Stimulated activated CD4-positive, alpha-beta T cell treated with anti-CD3 and anti-CD28 coated beads, Interleukin-1b, Interleukin-23, amount 100 ng/mL, for 4 hours (primary cell): ENCODE results near the gene STK39.

ENCODE experiments used
- DNase-seq, 2 donors: peaks; one replicate each; pipeline ENCODE4 v3.0.0-alpha.2; 2020; ENCODE audit warnings: low read depth in 2 of 2

STK39 gene

GRCh38 chr2:167957662-167958061 lies 289.7 kb downstream of the STK39 start:
- DNase-seq: no peak

GRCh38 chr2:167955264-167955906 lies 292.0 kb downstream of the STK39 start:
- DNase-seq: no peak

- no peak for DNase-seq
These were observed 292.9 kb downstream of the STK39 start for GRCh38 chr2:167954495-167954894.

GRCh38 chr2:167953776-167954175 lies 293.6 kb downstream of the STK39 start:
- DNase-seq: no peak

GRCh38 chr2:167950571-167950970 lies 296.8 kb downstream of the STK39 start:
- no peak for DNase-seq

- no peak for DNase-seq
These were observed 301.0 kb downstream of the STK39 start for GRCh38 chr2:167946441-167946841.

- no peak for DNase-seq
These were observed 301.6 kb downstream of the STK39 start for GRCh38 chr2:167945660-167946368.

- DNase-seq: no peak
These were observed 302.4 kb downstream of the STK39 start for GRCh38 chr2:167944825-167945659.

- DNase-seq: no peak
These were observed 303.5 kb downstream of the STK39 start for GRCh38 chr2:167943897-167944296.

GRCh38 chr2:167943368-167943767 lies 304.0 kb downstream of the STK39 start:
- DNase-seq: no peak

GRCh38 chr2:167942366-167943081 lies 304.9 kb downstream of the STK39 start:
- DNase-seq: no peak

- DNase-seq: no peak
These were observed 305.8 kb downstream of the STK39 start for GRCh38 chr2:167941604-167942003.

- DNase-seq: no peak
These were observed 306.5 kb downstream of the STK39 start for GRCh38 chr2:167940734-167941507.

GRCh38 chr2:167940346-167940725 lies 307.1 kb downstream of the STK39 start:
- no peak for DNase-seq

GRCh38 chr2:167939514-167940345 lies 307.7 kb downstream of the STK39 start:
- no peak for DNase-seq

GRCh38 chr2:167937403-167937802 lies 310.0 kb downstream of the STK39 start:
- no peak for DNase-seq

- no peak for DNase-seq
These were observed 311.6 kb downstream of the STK39 start for GRCh38 chr2:167935803-167936110.

GRCh38 chr2:167933097-167933814 lies 314.1 kb downstream of the STK39 start:
- no peak for DNase-seq

GRCh38 chr2:167932123-167932693 lies 315.2 kb downstream of the STK39 start:
- DNase-seq: no peak

- DNase-seq: no peak
These were observed 317.9 kb downstream of the STK39 start for GRCh38 chr2:167929484-167929883.
